ENCODE data around the gene SEL1L.

DNA sequence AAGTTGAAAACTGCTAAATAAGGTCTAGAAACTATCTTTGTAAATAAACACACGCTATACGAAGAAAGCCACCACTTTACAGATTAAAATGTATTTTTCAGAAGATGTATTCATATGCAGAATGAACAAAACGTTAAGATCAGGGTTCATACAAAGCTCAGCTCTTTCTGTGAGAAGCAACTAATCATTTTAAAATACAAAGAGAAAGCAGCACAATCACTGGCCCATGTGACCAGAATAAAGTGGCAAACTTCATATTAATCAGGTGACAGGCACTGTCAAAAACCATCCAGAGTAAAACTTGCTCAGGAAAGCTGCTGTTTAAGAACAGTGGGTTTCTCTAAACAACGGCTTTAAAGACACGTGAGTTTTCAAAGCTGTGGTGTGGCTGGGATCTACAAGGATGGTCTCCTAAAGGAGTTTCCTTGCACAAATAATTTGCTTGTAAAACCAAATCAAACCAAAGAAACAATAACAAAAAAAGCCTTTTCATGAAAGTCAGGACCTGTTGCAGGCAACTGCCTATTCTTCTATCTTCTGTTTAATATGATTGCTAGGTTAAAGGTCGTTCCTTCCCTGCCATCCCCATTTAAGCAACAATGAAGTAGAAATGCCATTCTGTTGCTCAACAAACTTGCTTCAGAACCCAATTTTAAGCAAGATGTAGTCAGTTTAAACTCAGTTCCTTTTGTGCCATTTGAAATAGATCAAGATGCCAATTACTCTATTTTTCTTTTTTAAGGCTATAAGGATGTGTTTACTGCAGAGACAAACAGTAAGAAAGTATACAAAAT, 22.3 kb downstream of the SEL1L start:
- TF ChIP-seq, protein P1, sequence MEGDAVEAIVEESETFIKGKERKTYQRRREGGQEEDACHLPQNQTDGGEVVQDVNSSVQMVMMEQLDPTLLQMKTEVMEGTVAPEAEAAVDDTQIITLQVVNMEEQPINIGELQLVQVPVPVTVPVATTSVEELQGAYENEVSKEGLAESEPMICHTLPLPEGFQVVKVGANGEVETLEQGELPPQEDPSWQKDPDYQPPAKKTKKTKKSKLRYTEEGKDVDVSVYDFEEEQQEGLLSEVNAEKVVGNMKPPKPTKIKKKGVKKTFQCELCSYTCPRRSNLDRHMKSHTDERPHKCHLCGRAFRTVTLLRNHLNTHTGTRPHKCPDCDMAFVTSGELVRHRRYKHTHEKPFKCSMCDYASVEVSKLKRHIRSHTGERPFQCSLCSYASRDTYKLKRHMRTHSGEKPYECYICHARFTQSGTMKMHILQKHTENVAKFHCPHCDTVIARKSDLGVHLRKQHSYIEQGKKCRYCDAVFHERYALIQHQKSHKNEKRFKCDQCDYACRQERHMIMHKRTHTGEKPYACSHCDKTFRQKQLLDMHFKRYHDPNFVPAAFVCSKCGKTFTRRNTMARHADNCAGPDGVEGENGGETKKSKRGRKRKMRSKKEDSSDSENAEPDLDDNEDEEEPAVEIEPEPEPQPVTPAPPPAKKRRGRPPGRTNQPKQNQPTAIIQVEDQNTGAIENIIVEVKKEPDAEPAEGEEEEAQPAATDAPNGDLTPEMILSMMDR (IDR thresholded peaks at IDR 0.05; ENCODE audit: poor library complexity, severe bottlenecking), result no peak
- no peak for TF ChIP-seq EZH2 (IDR thresholded peaks at IDR 0.05; ENCODE audit: borderline replicate concordance, insufficient read depth, low read length, poor library complexity, severe bottlenecking)
- no peak for TF ChIP-seq TAF1 (IDR thresholded peaks at IDR 0.05; ENCODE audit: low read depth)
- no peak for TF ChIP-seq POLR2AphosphoS5 (IDR thresholded peaks at IDR 0.05)
- TF ChIP-seq SMC3 (conservative IDR thresholded peaks at IDR 0.05; ENCODE audit: poor library complexity), result no peak
- no peak for TF ChIP-seq REST (IDR thresholded peaks at IDR 0.05; ENCODE audit: borderline replicate concordance)
